CD4-positive, alpha-beta T cell treated with Interleukin-17A for 4 hours (primary cell): Measurements from ENCODE around the gene AEBP1.
"Not testable (repeated sequence)": the region's sequence is repeated elsewhere in the genome, so short reads cannot be mapped to it uniquely, and the experiment has no call there.

Experiments used
- DNase-seq: peaks from one replicate; pipeline ENCODE4 v3.0.0-alpha.2; 2020; ENCODE audit warnings: mixed read lengths

Gene AEBP1

GRCh38 chr7:44121761-44122420 lies 17.7 kb downstream of the AEBP1 start:
- DNase-seq, result no peak

- no peak for DNase-seq
These were observed 18.4 kb downstream of the AEBP1 start for GRCh38 chr7:44122529-44122928.

DNA sequence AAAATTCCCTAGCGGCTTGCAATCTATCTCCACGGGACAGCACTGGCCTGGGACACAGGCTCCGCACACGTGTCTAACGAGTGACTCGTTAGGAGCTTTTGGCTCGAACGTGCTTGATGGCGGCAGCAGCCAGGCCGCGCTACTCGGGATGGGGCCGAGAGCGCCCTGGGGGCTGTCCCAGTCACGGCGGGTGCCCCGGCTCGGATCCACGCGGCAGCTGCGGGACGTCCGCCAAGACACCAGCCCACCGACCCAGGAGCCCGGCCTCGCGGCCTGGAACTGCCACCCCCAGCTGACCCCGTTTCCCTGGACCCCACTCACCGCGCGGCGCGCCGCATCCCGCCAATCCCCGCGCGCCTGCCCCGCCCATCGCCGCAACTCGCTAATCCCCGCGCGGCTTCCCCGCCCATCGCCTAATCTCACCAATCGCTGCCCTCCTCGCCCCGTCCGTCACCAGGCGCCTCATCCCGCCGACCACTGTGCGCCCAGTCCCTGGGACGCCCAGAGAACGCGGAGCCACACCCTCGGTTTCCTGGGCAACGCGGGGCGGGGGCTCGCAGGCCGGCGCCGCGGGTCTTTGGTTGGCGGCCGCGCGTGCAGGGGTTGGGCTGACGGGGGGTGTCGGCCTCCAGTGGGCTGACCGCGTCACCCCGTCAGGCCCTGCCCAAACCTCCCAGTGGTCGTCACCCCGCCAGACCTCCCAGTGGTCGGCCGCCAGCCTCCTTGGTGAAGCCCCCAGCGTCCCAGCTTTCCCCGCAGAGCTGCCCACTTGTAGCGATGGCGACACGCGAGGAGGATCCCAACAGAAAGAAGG lies 19.3 kb downstream of the AEBP1 start, which contains the start of gene POLD2:
Gene POLD2, minus strand, starts transcription at position 359 of the 814 bp plus-strand sequence. CDS start 1,495 bp downstream, outside the sequence.
- DNase-seq, result peak; percentile 98

DNA sequence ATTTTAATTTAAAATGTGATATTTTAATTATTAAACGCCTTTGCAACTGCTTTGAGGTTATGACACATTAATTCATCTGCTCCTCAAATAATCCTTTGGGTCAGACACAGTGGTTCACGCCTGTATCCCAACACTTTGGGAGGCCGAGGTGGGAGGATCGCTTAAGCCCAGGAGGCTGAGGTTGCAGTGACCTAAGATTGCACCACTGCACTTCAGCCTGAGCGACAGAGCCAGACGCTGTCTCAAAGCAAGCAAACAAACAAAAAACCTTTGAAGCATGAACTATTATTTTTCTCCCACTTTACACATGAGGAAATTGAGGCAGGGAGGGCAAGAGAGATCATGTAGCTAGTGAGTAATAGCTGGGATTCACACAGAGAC lies 20.7 kb downstream of the AEBP1 start:
- DNase-seq, result no peak

GRCh38 chr7:44126574-44126973 lies 22.4 kb downstream of the AEBP1 start:
- not testable (repeated sequence) for DNase-seq

DNA sequence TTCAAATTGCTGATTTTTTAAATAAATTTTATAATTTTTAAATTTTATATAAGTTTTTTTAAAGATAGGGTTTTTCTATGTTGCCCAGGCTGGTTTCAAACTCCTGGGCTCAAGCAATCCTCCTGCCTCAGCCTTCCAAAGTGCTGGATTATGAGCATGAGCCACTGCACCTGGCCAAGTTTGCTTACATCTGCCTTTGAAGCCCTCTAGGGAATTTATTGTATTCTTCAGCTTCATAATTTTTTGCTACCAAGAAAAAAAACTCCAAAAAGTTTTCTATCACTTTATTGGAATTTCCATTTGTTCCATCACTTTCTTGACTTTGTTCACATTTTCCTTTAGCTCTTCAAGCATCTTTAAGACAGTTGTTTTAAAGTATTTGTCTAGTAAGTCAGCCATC lies 23.0 kb downstream of the AEBP1 start:
- no peak for DNase-seq

DNA sequence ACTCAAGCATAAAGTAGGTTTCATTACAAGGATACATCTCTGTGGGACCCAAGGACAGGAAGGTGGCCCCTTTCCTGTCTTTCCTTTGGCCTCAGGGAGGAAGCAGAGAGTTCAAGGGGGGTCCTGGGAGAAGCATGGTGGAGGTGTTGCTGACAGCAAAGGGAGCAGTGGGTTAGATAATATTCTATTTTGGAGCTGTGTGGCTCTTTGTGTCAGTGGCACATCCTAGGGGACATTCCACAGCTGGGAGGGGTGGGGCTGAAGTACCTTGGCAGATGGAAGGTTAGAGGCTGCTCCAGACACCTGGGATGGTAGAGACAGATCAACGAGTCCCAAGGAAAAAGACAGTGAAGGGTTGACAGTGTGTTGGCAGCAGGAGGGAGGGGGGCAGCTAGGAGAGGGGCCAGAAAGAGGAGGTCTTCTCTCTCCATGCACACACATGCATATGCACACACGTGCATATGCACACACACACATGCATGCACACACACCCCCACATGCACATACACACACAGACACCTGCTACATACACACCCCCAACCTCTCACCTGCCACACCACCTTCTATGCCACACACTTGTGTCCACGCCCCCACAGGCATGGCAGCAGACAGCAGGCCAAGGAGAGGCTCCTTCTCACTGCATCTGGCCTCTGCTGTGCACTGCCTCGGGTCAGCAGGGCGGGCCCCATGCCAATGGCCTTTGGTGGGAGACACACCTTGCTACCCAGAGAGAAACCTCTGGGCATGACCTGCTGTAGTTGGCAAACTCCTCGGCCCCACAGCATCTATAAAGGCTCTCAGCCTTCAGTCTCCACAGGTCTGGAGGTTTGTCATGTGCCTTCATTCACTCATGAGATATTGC lies 24.8 kb downstream of the AEBP1 start:
- no peak for DNase-seq

DNA sequence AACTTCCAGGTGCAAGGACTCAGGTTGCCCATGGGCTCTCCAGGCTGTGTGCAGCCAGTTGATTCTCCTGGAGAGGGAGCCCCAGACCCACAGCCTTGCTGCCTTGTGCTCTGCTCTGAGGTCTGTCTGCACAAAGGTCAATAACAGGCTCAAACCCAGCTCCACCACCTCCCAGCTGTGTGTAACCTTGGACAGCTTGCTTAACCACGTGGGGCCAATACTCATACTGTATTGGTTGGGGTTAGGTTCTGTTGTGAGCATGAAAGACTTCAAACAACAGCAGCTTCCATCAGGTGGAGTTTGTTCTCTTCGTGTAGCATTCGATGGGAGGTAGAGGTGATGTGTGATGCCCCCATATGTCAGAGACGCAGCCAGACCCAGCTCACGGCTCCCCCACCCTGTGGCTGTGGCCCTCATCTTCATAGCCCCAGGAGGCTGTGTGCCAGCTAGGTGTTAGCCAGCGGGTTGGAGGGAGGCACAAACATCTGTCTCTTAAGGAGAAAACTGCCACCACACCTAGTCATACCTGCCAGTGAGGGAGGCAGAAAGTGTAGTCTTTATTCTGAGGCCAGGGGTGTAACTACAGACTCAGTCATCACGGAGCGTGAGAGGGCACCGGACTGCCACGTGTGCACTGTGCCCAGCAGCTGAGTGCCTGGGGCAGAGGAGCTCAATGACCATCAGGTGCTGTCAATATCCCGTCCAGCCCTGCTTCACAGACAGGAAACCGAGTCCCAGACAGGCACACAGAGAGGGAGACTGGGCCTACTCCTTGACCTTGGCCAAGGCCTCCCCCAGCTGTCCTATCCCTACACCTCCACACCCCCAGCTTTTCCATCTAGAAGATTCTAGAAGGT lies 27.3 kb downstream of the AEBP1 start:
- DNase-seq, result no peak

DNA sequence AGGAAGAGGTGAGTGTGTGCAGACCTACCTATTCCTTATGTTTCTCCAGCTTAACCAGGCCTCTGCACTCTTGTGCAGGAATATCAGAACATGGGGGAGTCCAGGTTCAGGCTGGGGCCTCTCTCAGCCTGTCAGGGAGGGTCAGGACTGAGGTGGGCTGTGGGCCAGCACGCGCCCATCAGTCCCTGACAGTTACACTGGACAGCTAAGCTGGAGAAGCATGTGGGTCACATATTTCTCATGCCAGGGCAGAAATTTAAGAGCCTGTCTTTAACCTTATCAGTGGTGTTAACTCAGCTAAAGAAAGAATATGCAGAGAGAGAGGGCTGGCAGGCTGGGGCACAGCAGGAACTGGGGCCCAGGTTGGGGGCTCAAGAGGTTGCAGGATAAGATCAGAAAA lies 27.9 kb downstream of the AEBP1 start:
- DNase-seq, result no peak

DNA sequence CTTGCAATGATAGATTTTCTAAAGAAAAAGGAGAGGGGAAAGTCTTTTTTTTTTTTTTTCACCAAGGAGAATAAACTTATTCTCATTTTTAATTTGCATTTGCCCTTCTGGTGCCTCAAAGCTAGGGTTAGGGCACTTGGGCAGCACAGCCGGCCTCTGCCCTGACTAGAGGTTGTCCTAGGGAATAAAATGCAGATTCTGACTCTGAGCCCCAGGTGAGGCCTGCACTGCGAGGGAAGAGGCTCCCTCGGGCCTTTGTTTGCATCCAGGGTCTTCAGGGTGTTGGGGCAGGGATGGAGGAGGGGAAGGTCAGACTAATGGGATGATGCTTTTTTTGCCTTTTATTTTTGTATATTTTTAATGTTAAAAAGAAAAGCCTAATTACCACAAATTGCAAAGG lies 29.1 kb downstream of the AEBP1 start:
- DNase-seq, result no peak

DNA sequence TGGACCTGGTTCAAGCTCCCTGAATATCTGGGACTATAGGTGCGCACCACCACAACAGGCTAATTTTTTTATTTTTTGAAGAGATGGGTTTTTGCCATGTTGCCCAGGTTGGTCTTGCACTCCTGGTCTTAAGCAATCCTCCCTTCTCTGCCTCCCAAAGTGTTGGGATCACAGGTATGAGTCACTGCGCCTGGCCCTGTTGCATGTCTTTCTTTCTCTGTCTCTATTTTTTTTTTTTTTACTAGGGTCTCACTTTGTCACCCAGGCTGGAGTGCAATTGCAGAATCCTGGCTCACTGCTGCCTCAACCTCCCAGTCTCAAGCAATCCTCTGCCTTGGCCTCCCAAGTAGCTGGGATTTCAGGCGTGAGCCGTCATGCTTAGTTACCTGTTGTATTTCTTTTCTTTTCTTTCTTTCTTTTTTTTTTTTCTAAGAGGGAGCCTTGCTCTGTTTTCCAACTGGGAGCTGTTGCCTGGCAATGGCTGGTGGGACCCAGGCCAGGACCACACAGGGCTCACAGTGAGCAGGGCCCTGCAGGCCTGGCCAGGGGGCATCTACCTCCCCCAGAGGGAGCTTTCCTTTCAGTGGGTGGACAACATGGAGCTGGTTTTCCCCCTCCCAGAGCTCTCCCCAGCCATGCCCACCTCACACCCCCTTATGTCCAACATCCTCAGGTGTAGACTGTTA lies 30.9 kb downstream of the AEBP1 start:
- no peak for DNase-seq

DNA sequence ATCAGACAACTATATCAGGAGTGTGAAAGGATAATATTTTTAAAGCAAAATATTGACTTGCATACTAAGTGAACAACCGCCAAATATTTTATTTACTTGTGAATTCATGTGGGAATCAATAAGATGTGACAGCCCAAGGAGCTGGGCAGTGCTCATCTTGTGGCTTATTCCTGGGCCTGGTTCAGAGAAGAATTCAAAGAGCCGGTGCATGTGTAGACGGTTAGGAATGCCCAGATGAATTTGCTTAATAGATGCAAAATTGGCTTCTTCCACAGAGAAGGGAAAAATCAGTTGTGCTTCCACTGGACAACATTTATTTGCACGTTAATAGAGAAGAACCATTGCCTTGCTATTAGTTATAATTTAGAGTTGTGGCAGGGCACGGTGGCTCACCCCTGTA lies 32.6 kb downstream of the AEBP1 start:
- DNase-seq, result no peak

DNA sequence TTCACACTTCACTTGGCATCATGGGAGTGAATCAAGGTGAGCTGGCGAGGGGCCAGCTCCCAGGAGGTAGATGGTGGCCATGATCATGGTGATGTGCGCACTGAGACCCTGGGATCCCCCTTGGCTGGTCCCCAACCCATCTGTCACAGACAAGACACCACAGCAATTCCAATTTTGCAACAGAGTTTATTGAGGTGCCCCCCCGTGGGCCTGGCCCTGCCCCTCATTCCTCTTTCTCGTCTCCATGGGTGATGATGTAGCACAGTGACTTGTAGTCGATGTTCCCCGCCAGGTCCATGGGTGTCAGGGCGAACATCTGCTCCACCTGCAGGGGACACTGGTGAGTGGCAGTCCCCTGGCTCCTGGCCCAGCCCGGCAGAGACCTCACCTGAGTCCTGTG lies 34.6 kb downstream of the AEBP1 start:
- no peak for DNase-seq

- no peak for DNase-seq
These were observed 35.3 kb downstream of the AEBP1 start for GRCh38 chr7:44139311-44140010.

- no peak for DNase-seq
These were observed 36.2 kb downstream of the AEBP1 start for GRCh38 chr7:44140341-44140740.

- DNase-seq, result no peak
These were observed 37.2 kb downstream of the AEBP1 start, which contains the start of gene MYL7 for GRCh38 chr7:44141221-44141850. TSS of gene MYL7 (minus strand) at chr7:44141332. CDS start at chr7:44141305, 27 bp downstream.

DNA sequence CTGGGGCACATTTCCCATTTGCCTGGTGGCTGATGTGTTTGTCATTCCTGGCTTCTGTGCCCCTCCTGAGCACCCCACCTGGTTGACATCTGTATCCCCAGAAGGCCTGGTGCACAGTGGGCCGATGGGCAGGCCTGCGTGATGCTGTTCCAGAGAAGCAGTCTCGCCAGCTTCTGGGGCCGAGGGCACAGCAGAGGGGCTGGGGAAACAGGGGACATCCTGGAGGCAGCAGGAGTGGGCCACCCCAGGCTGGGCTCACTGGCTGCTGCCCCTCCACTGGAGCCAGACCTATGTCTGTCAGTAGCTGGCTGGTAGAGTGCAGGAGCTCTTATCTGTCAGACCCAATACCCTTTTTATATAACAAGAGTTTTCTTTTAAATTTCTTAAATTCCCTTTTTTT lies 37.9 kb downstream of the AEBP1 start:
- no peak for DNase-seq

GRCh38 chr7:44143646-44144250 lies 39.6 kb downstream of the AEBP1 start:
- DNase-seq, result no peak

GRCh38 chr7:44144426-44144967 lies 40.4 kb downstream of the AEBP1 start:
- no peak for DNase-seq

DNA sequence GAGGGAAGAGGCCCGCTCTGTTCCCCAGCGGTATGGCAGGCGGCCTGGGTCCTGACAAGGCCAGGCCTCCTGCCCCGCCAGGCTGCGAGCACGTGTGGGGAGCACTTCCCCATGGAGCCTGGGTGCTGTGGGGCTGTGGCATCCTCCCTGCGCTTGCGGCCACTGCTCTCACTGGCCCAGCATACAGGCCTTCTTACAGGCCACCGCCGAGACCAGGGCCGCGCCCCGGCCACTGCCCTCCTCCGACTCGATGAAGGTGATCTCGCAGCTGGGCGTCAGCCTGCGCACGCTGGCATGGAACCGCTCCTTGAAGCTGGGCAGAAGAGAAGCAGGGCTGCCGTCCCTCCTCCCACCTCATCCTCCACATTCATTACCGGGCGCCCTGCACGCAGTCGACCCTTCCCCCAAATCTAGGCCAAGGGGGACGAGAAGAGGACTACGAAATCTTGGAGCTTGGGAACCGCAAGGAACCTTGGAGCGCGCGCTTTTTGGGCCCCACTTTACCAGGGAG lies 40.9 kb downstream of the AEBP1 start:
- DNase-seq, result no peak
